Measurements from ENCODE around the gene WFDC13. TPM values are rescaled to one million over a fixed set of nuclear protein-coding genes. Genes with fewer than 3 reads are reported as not detected.

The WFDC13 gene
- polyA plus RNA-seq, 3 donors: not detected

DNA sequence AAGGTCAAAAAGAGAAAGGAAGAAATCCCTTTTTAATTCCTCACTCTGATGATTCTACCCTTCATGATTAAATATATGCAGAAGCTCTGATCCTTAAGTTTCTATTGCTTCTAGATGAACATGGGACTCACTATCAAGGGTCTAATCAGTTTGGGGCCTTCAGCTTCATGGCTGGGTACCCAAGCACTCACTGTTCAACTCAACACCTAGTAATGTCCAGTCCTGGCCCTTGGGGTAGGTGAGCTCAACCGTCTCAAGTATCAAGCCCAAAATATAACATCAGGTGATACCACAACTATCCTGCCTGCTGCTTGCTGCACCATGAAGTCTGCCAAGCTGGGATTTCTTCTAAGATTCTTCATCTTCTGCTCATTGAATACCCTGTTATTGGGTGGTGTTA, 20.2 kb downstream of the WFDC13 start, which contains the start of gene SPINT4:
SPINT4 (plus strand) TSS at position 301 of the 400 bp plus-strand sequence; CDS start at position 322, 21 bp downstream.
- no peak for DNase-seq
- H3K9me3 ChIP-seq (replicated peaks in 1 of 2; ENCODE audit: control insufficient read depth in 1 of 2, insufficient read depth in 1 of 2, low read length in 2 of 2): no peaks in the 10 kb centered on the region
- no peak within 1 kb of the TSS for H3K4me2 ChIP-seq (replicated peaks; ENCODE audit: extremely low read depth, low read length, poor library complexity, severe bottlenecking)
- no peaks in the 10 kb centered on the region for H3K4me1 ChIP-seq (ENCODE audit: control insufficient read depth in 1 of 2, insufficient read depth in 2 of 2, low read length in 2 of 2)
- no peak within 1 kb of the TSS for H3K4me3 ChIP-seq (replicated peaks in 1 of 3; ENCODE audit: low read depth in 2 of 3, low read length in 3 of 3)
- H3K4me3 Mint-ChIP-seq: no peak within 1 kb of the TSS
- peaks cover 3 to 16% (median 8%) of the 10 kb centered on the region in 3 donors for H3K27me3 Mint-ChIP-seq (ENCODE audit: low read depth in 3 of 3)
- no peaks in the 10 kb centered on the region for H4K20me1 ChIP-seq (ENCODE audit: insufficient read depth, low read length)
- H3K27me3 ChIP-seq (ENCODE audit: control insufficient read depth in 2 of 2, insufficient read depth in 2 of 2, low read length in 2 of 2): no peaks in the 10 kb centered on the region
- no peak within 1 kb of the TSS for H3K9ac ChIP-seq (ENCODE audit: insufficient read depth, low read length, poor library complexity, severe bottlenecking)
- no peaks in the 10 kb centered on the region for H3K79me2 ChIP-seq (ENCODE audit: insufficient read depth, low read length)
- intact Hi-C loops (cut with micrococcal nuclease): no loop called here
- no peak within 1 kb of the TSS for H3K27ac ChIP-seq (ENCODE audit: low read depth in 1 of 2, low read length in 2 of 2)
- TF ChIP-seq CTCF (IDR thresholded peaks at IDR 0.05): no peak
- H2AFZ ChIP-seq (ENCODE audit: insufficient read depth, low read depth, low read length, poor library complexity, severe bottlenecking): no peak within 1 kb of the TSS
- H3K36me3 ChIP-seq (replicated peaks in 1 of 2; ENCODE audit: control insufficient read depth in 1 of 2, insufficient read depth in 2 of 2, low read length in 2 of 2): no peaks in the 10 kb centered on the region
- peaks cover 2 to 6% (median 3%) of the 10 kb centered on the region in 7 donors for H3K9me3 Mint-ChIP-seq
- no CpG with 5 or more reads among the region's 1 CpG for WGBS (ENCODE audit: insufficient coverage)
- no peaks in the 10 kb centered on the region for H3K36me3 Mint-ChIP-seq
- no peaks in the 10 kb centered on the region for H3K4me1 Mint-ChIP-seq
- H3K27ac Mint-ChIP-seq: no peak within 1 kb of the TSS

- no peaks in the 10 kb centered on the region for H3K27me3 ChIP-seq (ENCODE audit: control insufficient read depth in 2 of 2, insufficient read depth in 2 of 2, low read length in 2 of 2)
- no peaks in the 10 kb centered on the region for H3K9me3 ChIP-seq (replicated peaks in 1 of 2; ENCODE audit: control insufficient read depth in 1 of 2, insufficient read depth in 1 of 2, low read length in 2 of 2)
- intact Hi-C loops (cut with micrococcal nuclease): no loop called here
- no peaks in the 10 kb centered on the region for H3K79me2 ChIP-seq (ENCODE audit: insufficient read depth, low read length)
- H3K4me1 Mint-ChIP-seq: no peaks in the 10 kb centered on the region
- no peak overlapping the region for H3K9ac ChIP-seq (ENCODE audit: insufficient read depth, low read length, poor library complexity, severe bottlenecking)
- TF ChIP-seq CTCF (IDR thresholded peaks at IDR 0.05): no peak
- H3K4me3 Mint-ChIP-seq: no peak overlapping the region
- H3K4me3 ChIP-seq (replicated peaks in 1 of 3; ENCODE audit: low read depth in 2 of 3, low read length in 3 of 3): no peak overlapping the region
- H3K27ac Mint-ChIP-seq: no peak overlapping the region
- peaks cover 0 to 2% (median 0%) of the 10 kb centered on the region in 7 donors for H3K9me3 Mint-ChIP-seq
- no peak for DNase-seq
- H3K27ac ChIP-seq (ENCODE audit: low read depth in 1 of 2, low read length in 2 of 2): no peak overlapping the region
- H3K4me2 ChIP-seq (replicated peaks; ENCODE audit: extremely low read depth, low read length, poor library complexity, severe bottlenecking): no peak overlapping the region
- no peaks in the 10 kb centered on the region for H4K20me1 ChIP-seq (ENCODE audit: insufficient read depth, low read length)
- H3K27me3 Mint-ChIP-seq (ENCODE audit: low read depth in 3 of 3): peaks cover 3 to 14% (median 5%) of the 10 kb centered on the region in 3 donors
- H2AFZ ChIP-seq (ENCODE audit: insufficient read depth, low read depth, low read length, poor library complexity, severe bottlenecking): no peak overlapping the region
- H3K4me1 ChIP-seq (ENCODE audit: control insufficient read depth in 1 of 2, insufficient read depth in 2 of 2, low read length in 2 of 2): no peaks in the 10 kb centered on the region
- no peaks in the 10 kb centered on the region for H3K36me3 ChIP-seq (replicated peaks in 1 of 2; ENCODE audit: control insufficient read depth in 1 of 2, insufficient read depth in 2 of 2, low read length in 2 of 2)
- H3K36me3 Mint-ChIP-seq: no peaks in the 10 kb centered on the region
Measured at GRCh38 chr20:45725134-45725533, 23.3 kb downstream of the WFDC13 start.

Measured in CD14-positive monocyte (primary cell).